GM12891 (cell line): ENCODE measurements around the gene ADA.

ENCODE experiments used
- PAX5 ChIP-seq: IDR thresholded peaks from 2 replicates; pipeline ENCODE4 v1.6.1; 2011; ENCODE audit warnings: low read length, moderate library complexity, mild to moderate bottlenecking; ENCODE audit not compliant: insufficient read depth, severe bottlenecking
- POLR2A ChIP-seq: IDR thresholded peaks from 2 replicates; pipeline ENCODE4 v1.6.1; 2011; ENCODE audit warnings: low read depth, low read length, control low read depth
- POLR2AphosphoS5 ChIP-seq: IDR thresholded peaks from 2 replicates; pipeline ENCODE4 v1.6.1; 2011; ENCODE audit warnings: low read depth, low read length, control low read depth
- POU2F2 ChIP-seq: IDR thresholded peaks from 2 replicates; pipeline ENCODE4 v1.6.1; 2011; ENCODE audit warnings: low read depth, mild to moderate bottlenecking, control low read depth, low read length, moderate library complexity
- SPI1 ChIP-seq: IDR thresholded peaks from 2 replicates; pipeline ENCODE4 v1.6.1; 2011; ENCODE audit warnings: low read depth, low read length, control low read depth
- TAF1 ChIP-seq: IDR thresholded peaks from 2 replicates; pipeline ENCODE4 v1.6.1; 2011; ENCODE audit warnings: low read depth, low read length, control low read depth

DNA sequence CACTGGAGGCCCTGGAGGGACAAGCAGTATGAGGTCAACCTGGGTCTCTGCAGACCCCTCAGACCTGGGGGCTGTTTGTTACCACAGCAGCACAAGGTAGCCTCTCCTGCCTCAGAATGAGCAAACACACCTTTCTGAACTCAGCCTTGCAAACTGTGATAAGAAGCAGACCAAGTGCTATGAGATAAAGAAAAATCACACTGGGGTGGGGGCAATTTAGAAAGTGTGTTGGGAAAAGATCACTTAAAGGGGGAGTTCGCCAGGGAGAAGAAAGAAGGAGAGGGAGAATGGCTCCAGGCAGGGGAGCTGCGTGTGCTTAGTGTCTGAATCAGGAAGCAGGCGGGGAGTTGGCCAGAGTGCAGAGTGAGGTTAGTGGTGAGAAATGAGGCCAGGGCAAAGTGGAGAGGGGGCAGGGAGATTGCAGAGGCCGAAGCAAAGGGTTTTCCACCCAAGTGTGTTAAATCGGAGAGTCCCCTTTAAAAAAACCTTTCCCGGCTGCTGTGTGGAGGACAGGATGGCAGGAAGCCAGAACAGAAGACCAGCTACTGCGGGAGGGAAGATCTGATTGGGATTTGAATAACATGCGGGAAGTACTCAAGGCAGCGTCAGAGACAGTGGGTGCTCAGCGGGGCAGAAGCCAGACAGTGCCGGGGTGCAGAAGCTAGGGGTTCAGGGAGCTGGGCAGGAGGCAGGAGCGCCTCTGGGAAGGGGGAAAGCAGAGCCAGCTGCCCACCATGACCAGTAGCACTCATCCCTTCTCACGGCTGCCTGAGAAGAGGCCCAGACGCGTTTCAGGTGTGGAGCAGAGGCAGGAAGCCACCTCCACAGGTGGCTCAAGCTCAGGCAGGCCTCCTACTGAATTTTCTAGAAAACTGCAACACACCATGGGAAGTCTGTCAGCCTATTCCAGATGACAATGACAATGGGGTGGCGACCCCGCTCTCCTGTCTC lies 9.0 kb downstream of the ADA start:
- TF ChIP-seq POLR2A (peak; percentile 57; the same call in 1 of the 2 replicates), POLR2AphosphoS5 (no peak; the same call in 1 of the 2 replicates), TAF1 (peak; percentile 41; the same call in 1 of the 2 replicates), POU2F2 (no peak; the same call in 1 of the 2 replicates), SPI1 (no peak), PAX5 (no peak)
